ENCODE data around the gene PTCD1. TPM values are rescaled to one million over a fixed set of nuclear protein-coding genes. Genes with fewer than 3 reads are reported as not detected.
A peak's percentile ranks its signal among the peaks of the same experiment; 100 is the strongest.

Gene PTCD1
- total and polyA plus RNA-seq, 9 of the 15 experiments (the other 6 are each of a cell fraction or from before 2014, with no cell fraction given): 0.46 to 17.1 (median 6.2) TPM

DNA sequence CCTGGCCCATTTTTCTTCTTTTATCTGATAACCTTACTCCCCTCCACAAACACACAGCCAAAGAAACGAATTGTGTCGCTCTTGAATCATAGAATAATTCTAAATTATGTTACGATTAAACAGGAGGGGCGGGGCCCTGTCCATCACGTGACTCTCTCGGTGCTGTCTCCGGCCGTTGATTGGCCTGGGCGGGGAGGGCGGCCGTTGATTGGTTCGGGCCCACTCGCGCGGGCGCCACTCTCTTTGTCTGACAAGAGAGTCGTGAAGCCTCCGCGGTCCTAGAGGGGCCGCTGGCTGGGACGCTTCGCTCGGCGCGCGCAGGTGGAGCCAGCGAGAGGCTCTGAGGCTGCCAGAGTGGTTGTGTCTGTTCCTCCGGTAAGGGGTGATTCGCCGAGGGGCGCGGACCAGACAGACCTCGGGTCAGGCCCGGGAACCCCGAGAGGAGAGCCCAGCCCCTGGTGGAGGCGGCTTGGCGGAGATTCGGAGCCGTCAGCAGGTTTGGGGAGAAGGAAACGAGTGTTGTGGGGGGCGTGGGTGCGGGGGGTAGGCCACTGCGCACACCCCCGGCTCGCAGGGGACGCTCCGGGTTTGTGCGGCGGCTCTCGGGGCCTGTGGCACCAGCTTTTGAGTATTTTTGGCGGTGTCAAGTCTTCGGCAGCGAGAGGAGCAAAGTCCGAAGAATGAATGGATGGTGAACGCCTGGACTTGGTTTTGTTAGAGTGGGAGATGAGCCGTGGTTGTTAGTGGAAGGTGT is 34.1 kb upstream of the PTCD1 start, which contains the start of gene ZNF789 (continued):
- TF ChIP-seq ZNF449 (CRISPR knock-in tag; IDR thresholded peaks at IDR 0.05): 0 out of 2 replicates have a peak, but pooled peaks have one; percentile 40
- TF ChIP-seq ZSCAN29 (IDR thresholded peaks at IDR 0.05): no peak
- TF ChIP-seq ZNF165 (CRISPR knock-in tag; IDR thresholded peaks at IDR 0.05; ENCODE audit: borderline replicate concordance): no peak
- peak in 1 of 3 experiments; percentile 73 for TF ChIP-seq YY1 (IDR thresholded peaks at IDR 0.05; ENCODE audit: borderline replicate concordance in 1 of 3, control insufficient read depth in 1 of 3, extremely low read depth in 1 of 3, insufficient read depth in 3 of 3, insufficient read length in 1 of 3, insufficient replicate concordance in 2 of 3, low read depth in 1 of 3, low read length in 2 of 3)
- no peak; the same call in 1 of the 2 replicates for TF ChIP-seq ZNF830 (CRISPR knock-in tag; IDR thresholded peaks at IDR 0.05)
- TF ChIP-seq ZNF668 (CRISPR knock-in tag; IDR thresholded peaks at IDR 0.05): no peak
- no peak for TF ChIP-seq PCBP2 (IDR thresholded peaks at IDR 0.05; ENCODE audit: low read depth, low read length, poor library complexity, severe bottlenecking)
- TF ChIP-seq TARDBP (IDR thresholded peaks at IDR 0.05): no peak
- peak; percentile 94 for TF ChIP-seq RB1 (IDR thresholded peaks at IDR 0.05; ENCODE audit: low read depth)
- no peak; the same call in none of the 2 replicates for TF ChIP-seq ATF4 (CRISPR knock-in tag; IDR thresholded peaks at IDR 0.05)
- peak; percentile 69 for TF ChIP-seq HCFC1 (IDR thresholded peaks at IDR 0.05; ENCODE audit: low read depth, low read length)
- no peak for TF ChIP-seq MAFK (IDR thresholded peaks at IDR 0.05; ENCODE audit: low read length)
- TF ChIP-seq MTA1 (IDR thresholded peaks at IDR 0.05; ENCODE audit: borderline replicate concordance): no peak
- peak; percentile 84 for TF ChIP-seq SP1 (CRISPR knock-in tag; IDR thresholded peaks at IDR 0.05)
- TF ChIP-seq HDAC3 (IDR thresholded peaks at IDR 0.05; ENCODE audit: borderline replicate concordance, partially characterized antibody): peak; percentile 42
- TF ChIP-seq U2AF1 (optimal IDR thresholded peaks at IDR 0.05; ENCODE audit: low read depth, low read length): no peak
- TF ChIP-seq BDP1 (IDR thresholded peaks at IDR 0.05; ENCODE audit: insufficient read depth, insufficient read length): no peak
- no peak for TF ChIP-seq FOXP4 (CRISPR knock-in tag; IDR thresholded peaks at IDR 0.05; ENCODE audit: borderline replicate concordance)
- TF ChIP-seq ELF1 (tag; IDR thresholded peaks at IDR 0.05): no peak; the same call in 1 of the 2 replicates
- TF ChIP-seq NR1H2 (CRISPR knock-in tag; IDR thresholded peaks at IDR 0.05): no peak
- no peak for TF ChIP-seq ELK1 (CRISPR knock-in tag; IDR thresholded peaks at IDR 0.05)
- no peak for TF ChIP-seq ZNF175 (CRISPR knock-in tag; IDR thresholded peaks at IDR 0.05; ENCODE audit: low read depth)
- TF ChIP-seq CBFA2T2 (conservative IDR thresholded peaks at IDR 0.05): peak; percentile 94
